PFSK-1 (cell line): ENCODE data around the gene NCOR1.

ENCODE experiments used
- FOXP2 ChIP-seq: optimal IDR thresholded peaks from 2 replicates; pipeline ENCODE3; 2011; ENCODE audit warnings: borderline replicate concordance, control low read depth, inconsistent platforms; ENCODE audit not compliant: insufficient read depth; ENCODE audit errors: extremely low read length, extremely low read depth
- POLR2AphosphoS5 ChIP-seq: IDR thresholded peaks from 2 replicates; pipeline ENCODE4 v1.6.1; 2012; ENCODE audit warnings: low read depth, mild to moderate bottlenecking, control low read depth, low read length, moderate library complexity
- SIN3A ChIP-seq: IDR thresholded peaks from 2 replicates; pipeline ENCODE4 v1.6.1; 2012; ENCODE audit warnings: mild to moderate bottlenecking, low read length, moderate library complexity, borderline replicate concordance; ENCODE audit not compliant: insufficient read depth
- TAF1 ChIP-seq: IDR thresholded peaks from 2 replicates; pipeline ENCODE4 v1.6.1; 2012; ENCODE audit warnings: low read length, control low read depth, borderline replicate concordance; ENCODE audit not compliant: insufficient read depth
- TF ChIP-seq, protein P1 (sequence below), 2 experiments: IDR thresholded peaks; 2 replicates each; pipeline versions ENCODE4 v1.6.1 to v1.8.0; 2011 to 2012; ENCODE audit warnings: low read depth in 2 of 2, low read length in 2 of 2, control low read depth in 1 of 2, inconsistent platforms in 1 of 2, mild to moderate bottlenecking in 1 of 2, moderate library complexity in 1 of 2; ENCODE audit not compliant: insufficient read depth in 1 of 2

NCOR1 gene

GRCh38 chr17:16048811-16049449 is 166.4 kb downstream of the NCOR1 start:
- TF ChIP-seq FOXP2, result no peak
- TF ChIP-seq SIN3A, result no peak
- no peak for TF ChIP-seq TAF1
- TF ChIP-seq POLR2AphosphoS5, result no peak
- TF ChIP-seq, protein P1, sequence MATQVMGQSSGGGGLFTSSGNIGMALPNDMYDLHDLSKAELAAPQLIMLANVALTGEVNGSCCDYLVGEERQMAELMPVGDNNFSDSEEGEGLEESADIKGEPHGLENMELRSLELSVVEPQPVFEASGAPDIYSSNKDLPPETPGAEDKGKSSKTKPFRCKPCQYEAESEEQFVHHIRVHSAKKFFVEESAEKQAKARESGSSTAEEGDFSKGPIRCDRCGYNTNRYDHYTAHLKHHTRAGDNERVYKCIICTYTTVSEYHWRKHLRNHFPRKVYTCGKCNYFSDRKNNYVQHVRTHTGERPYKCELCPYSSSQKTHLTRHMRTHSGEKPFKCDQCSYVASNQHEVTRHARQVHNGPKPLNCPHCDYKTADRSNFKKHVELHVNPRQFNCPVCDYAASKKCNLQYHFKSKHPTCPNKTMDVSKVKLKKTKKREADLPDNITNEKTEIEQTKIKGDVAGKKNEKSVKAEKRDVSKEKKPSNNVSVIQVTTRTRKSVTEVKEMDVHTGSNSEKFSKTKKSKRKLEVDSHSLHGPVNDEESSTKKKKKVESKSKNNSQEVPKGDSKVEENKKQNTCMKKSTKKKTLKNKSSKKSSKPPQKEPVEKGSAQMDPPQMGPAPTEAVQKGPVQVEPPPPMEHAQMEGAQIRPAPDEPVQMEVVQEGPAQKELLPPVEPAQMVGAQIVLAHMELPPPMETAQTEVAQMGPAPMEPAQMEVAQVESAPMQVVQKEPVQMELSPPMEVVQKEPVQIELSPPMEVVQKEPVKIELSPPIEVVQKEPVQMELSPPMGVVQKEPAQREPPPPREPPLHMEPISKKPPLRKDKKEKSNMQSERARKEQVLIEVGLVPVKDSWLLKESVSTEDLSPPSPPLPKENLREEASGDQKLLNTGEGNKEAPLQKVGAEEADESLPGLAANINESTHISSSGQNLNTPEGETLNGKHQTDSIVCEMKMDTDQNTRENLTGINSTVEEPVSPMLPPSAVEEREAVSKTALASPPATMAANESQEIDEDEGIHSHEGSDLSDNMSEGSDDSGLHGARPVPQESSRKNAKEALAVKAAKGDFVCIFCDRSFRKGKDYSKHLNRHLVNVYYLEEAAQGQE (IDR thresholded peaks at IDR 0.05; ENCODE audit: insufficient read depth in 1 of 2, low read depth in 2 of 2, low read length in 2 of 2), result no peak

DNA sequence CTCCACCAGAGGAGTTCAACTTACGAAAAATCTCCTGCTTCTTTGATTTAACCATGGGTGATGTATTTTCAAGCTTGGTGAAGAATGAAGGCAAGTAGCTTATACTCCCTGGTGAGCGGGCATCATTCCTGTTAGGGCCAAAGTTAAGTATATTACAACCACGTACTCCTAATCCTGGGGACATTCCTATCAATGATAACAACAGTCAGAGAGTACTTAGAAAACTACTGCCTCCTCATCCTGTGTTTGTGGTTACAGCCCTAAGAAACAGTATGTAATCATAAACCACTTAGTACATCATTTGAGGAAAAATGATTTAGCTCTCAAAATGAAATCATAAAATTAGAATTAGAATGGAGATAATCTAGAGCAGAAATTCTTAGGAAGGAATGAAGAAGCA is 168.4 kb downstream of the NCOR1 start:
- TF ChIP-seq POLR2AphosphoS5, result no peak

DNA sequence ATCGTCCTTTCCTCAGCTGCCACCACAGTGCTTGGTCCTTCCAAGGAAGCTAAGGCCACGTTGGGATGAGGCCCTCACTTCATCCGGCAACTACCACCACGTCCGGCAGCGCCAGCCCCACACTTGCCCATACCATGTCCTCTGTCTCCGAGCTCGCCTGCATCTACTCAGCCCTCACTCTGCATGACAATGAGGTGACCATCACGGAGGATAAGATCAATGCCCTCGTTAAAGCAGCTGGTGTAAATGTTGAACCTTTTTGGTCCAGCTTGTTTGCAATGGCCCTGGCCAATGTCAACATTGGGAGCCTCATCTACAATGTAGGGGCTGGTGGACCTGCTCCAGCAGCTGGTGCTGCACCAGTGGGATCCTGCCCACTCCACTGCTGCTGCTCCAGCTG is 170.8 kb downstream of the NCOR1 start:
- no peak for TF ChIP-seq SIN3A
- TF ChIP-seq TAF1, result no peak
- no peak for TF ChIP-seq FOXP2
- TF ChIP-seq, protein P1 (IDR thresholded peaks at IDR 0.05; ENCODE audit: insufficient read depth in 1 of 2, low read depth in 2 of 2, low read length in 2 of 2), result no peak
- TF ChIP-seq POLR2AphosphoS5, result no peak

GRCh38 chr17:16040710-16041251 is 174.6 kb downstream of the NCOR1 start:
- TF ChIP-seq TAF1, result no peak
- TF ChIP-seq, protein P1 (IDR thresholded peaks at IDR 0.05; ENCODE audit: insufficient read depth in 1 of 2, low read depth in 2 of 2, low read length in 2 of 2), result no peak
- no peak for TF ChIP-seq SIN3A
- TF ChIP-seq FOXP2, result no peak
- TF ChIP-seq POLR2AphosphoS5, result no peak

DNA sequence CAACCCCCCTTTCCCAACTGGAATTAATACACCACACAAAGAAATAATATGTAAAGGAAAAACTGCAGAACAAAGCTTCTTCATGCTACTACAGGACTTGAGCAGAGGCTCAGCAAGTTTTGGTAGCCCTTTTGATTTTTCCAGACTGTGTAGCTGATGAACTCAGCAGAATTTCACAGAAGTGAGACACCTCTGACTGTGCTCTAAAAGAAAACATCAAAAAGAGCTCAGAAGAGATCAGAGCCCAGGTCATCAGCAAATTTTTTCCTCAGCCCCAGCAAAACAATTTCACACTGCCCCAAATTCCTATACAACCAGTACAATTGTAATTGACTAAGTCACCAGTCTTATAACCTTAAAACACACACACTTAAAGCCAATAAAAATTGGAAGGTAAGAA is 177.7 kb downstream of the NCOR1 start:
- TF ChIP-seq SIN3A (no peak), FOXP2 (no peak), TAF1 (no peak), POLR2AphosphoS5 (no peak)
- TF ChIP-seq, protein P1 (IDR thresholded peaks at IDR 0.05; ENCODE audit: insufficient read depth in 1 of 2, low read depth in 2 of 2, low read length in 2 of 2), result no peak
